Heart left ventricle (tissue), 13 donors: ENCODE data around the gene PSAT1.

Source experiments
- POLR2A ChIP-seq, 2 donors: fragments of 450-650 bp; IDR thresholded peaks; one replicate each; pipeline ENCODE4 v1.6.1; 2017; ENCODE audit warnings: antibody characterized with exemption in 2 of 2, mild to moderate bottlenecking in 2 of 2, moderate library complexity in 2 of 2
- TF ChIP-seq, protein P1 (sequence below), 12 donors: fragments of 200-600 bp; sonication (generic) in 4 of 12; IDR thresholded peaks; one replicate each; pipeline versions ENCODE4 v1.5.0 to v1.8.0; 2018 to 2022; ENCODE audit warnings: antibody characterized with exemption in 12 of 12, mild to moderate bottlenecking in 5 of 12
- donor health status: ischemic (EF 13 %, LVEDD 7.1; RV severe dilation, severe dysfunction).
- donor health status: DM: no; HTN: yes; CAD: no.
- donor health status: DM: no; HTN: no; CAD: no.
- donor health status: ischemic (EF 25% LVEDD 6.9; RV normal size, moderate dysfunction).
- donor health status: ischemic (EF 25% LVEDD 5.7; RV mildly dilated, moderate dysfunction).
- donor health status: ischemic (EF 35%, LVEDD 5.7; RV mildly dilated, moderate dysfunction).
- donor health status: nonischemic (EF 11% LVEDD 7.7; RV severe dilation, severe dysfunction).
- donor health status: DM: yes; HTN: yes; CAD: no.
- donor health status: PGD.
- donor health status: ischemic (EF 29% LVEDD 5.4; RV normal size, mild dysfunction).
- donor health status: nonischemic (EF 23%, LVEDD 6.1; RV moderate dilation, normal function).

DNA sequence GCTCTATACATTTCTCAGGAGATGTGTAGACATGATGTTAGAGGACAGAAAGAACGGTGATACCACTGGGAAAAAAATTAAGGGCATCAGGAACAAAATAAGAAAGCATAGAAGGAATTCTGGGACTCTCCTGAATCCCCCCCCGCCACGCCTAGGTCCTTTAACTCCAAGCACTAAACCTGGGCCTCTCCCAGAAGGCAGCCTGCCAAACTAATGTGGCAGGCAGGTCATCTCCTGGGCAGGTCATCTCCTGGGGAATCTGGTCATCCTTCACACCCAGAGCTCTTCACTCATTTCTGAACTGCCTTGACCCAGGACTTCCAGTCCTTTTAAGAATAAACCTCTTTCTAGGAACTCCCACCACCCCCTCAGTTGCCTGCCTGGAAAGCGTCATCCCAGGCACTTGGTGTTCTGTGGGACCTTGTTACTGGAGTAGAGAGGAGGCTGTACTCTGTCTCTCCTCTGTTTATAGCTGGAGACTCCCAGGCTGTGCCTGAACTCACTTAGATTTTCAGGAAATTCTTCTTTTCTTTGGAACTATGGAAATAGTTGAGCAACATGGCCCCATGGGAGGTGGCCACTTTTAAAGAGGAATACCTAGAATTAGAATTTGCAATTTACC, 24.1 kb downstream of the PSAT1 start:
- TF ChIP-seq, protein P1, sequence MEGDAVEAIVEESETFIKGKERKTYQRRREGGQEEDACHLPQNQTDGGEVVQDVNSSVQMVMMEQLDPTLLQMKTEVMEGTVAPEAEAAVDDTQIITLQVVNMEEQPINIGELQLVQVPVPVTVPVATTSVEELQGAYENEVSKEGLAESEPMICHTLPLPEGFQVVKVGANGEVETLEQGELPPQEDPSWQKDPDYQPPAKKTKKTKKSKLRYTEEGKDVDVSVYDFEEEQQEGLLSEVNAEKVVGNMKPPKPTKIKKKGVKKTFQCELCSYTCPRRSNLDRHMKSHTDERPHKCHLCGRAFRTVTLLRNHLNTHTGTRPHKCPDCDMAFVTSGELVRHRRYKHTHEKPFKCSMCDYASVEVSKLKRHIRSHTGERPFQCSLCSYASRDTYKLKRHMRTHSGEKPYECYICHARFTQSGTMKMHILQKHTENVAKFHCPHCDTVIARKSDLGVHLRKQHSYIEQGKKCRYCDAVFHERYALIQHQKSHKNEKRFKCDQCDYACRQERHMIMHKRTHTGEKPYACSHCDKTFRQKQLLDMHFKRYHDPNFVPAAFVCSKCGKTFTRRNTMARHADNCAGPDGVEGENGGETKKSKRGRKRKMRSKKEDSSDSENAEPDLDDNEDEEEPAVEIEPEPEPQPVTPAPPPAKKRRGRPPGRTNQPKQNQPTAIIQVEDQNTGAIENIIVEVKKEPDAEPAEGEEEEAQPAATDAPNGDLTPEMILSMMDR (IDR thresholded peaks at IDR 0.05), result no peak
- no peak for TF ChIP-seq POLR2A (IDR thresholded peaks at IDR 0.05)
